DOHH2 (cell line): Measurements from ENCODE around the gene CD300LF.

Source experiments
- H3F3A ChIP-seq: fragments of 200-600 bp; sonication (generic), shearing (Covaris generic); 2 replicates; pipeline ENCODE4 v1.6.0; 2016; ENCODE audit warnings: antibody characterized with exemption, mild to moderate bottlenecking; ENCODE audit not compliant: control insufficient read depth, insufficient read depth
- H3K27ac ChIP-seq: fragments of 200-600 bp; sonication (generic); 2 replicates; pipeline ENCODE4 v1.5.1; 2014; ENCODE audit warnings: low read depth, mild to moderate bottlenecking, low read length, moderate library complexity
- H3K27me3 ChIP-seq: fragments of 200-600 bp; sonication (generic); 2 replicates; pipeline ENCODE4 v1.6.1; 2014; ENCODE audit warnings: mild to moderate bottlenecking, low read length, mixed read lengths; ENCODE audit not compliant: control insufficient read depth
- H3K36me3 ChIP-seq: fragments of 200-600 bp; sonication (generic); 2 replicates; pipeline ENCODE4 v1.6.1; 2014; ENCODE audit warnings: mild to moderate bottlenecking, low read length, moderate library complexity, mixed read lengths; ENCODE audit not compliant: control insufficient read depth
- H3K4me1 ChIP-seq: fragments of 200-600 bp; sonication (generic); 2 replicates; pipeline ENCODE4 v1.6.1; 2014; ENCODE audit warnings: mild to moderate bottlenecking, low read length, mixed read lengths; ENCODE audit not compliant: control insufficient read depth
- H3K4me2 ChIP-seq: fragments of 200-600 bp; sonication (generic); 2 replicates; pipeline ENCODE4 v1.6.0; 2014; ENCODE audit warnings: mild to moderate bottlenecking, low read length, moderate library complexity
- H3K4me3 ChIP-seq: fragments of 200-600 bp; sonication (generic); 2 replicates; pipeline ENCODE4 v1.5.1; 2014; ENCODE audit warnings: mild to moderate bottlenecking, low read length, mixed read lengths
- H3K79me2 ChIP-seq: fragments of 200-600 bp; sonication (generic); 2 replicates; pipeline ENCODE4 v1.6.1; 2014; ENCODE audit warnings: mild to moderate bottlenecking, low read length, mixed read lengths; ENCODE audit not compliant: control insufficient read depth
- H3K9me2 ChIP-seq: fragments of 200-600 bp; sonication (generic); replicated peaks from 2 replicates; pipeline ENCODE4 v1.6.1; 2014; ENCODE audit warnings: mild to moderate bottlenecking, low read length, mixed read lengths; ENCODE audit not compliant: control insufficient read depth
- H3K9me3 ChIP-seq: fragments of 200-600 bp; sonication (generic); 2 replicates; pipeline ENCODE4 v1.6.1; 2014; ENCODE audit warnings: antibody characterized with exemption, low read length, mixed read lengths; ENCODE audit not compliant: control insufficient read depth, insufficient read depth
- H4K20me1 ChIP-seq: fragments of 200-600 bp; sonication (generic); 2 replicates; pipeline ENCODE4 v1.6.0; 2014; ENCODE audit warnings: low read depth, mild to moderate bottlenecking, antibody characterized with exemption, low read length, moderate library complexity; ENCODE audit not compliant: control insufficient read depth, insufficient read depth
- EZH2phosphoT487 ChIP-seq: fragments of 200-600 bp; sonication (generic); IDR thresholded peaks from 2 replicates; pipeline ENCODE4 v1.6.1; 2017; ENCODE audit warnings: borderline replicate concordance, mild to moderate bottlenecking, antibody characterized with exemption, low read length, moderate library complexity, mixed read lengths
- TF ChIP-seq, protein P1 (sequence below): fragments of 200-600 bp; sonication (generic); IDR thresholded peaks from one replicate; pipeline ENCODE4 v1.5.1; 2014; ENCODE audit warnings: antibody characterized with exemption, mild to moderate bottlenecking, low read depth, low read length; ENCODE audit not compliant: poor library complexity, severe bottlenecking

Gene CD300LF

DNA sequence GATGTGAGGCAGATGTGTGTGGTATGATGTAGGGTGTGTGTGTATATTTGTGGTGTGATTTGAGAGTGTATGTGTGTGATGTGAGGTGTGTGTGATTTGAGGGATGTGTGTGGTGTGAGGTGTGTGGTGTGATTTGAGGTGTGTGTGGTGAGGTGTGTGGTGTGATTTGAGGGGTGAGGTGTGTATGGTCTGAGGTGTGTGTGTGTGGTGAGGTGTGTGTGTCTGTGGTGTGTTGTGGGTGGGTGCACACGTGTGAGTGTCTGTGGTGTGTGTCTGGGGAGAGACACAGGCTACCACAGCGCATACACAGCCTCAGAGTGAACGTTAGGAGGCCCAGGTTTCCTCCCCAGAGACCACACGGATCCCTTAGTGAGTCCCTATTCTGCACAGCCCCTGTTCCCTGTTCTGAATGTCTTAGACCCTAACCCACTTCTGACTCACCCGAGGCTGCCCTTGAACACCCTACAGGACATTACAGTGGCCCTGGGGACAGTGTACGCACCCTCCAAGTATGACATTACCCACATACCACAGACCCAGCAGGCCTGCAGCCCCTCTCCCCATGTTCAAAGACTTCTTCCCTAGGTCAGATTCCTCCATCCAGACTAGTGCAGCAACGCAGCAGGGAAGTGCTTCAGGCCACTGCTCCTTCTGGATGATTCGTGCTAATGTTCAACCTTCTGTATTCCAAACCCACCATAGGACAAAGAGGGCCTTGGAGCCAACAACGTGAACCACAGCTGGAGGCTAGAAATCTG is 20.8 kb upstream of the CD300LF start:
- Histone ChIP-seq H3K9me2 (no peaks in the 10 kb centered on the region), H3K27me3 (0 out of 2 replicates have a peak, but pooled peaks cover 6% of the 10 kb centered on the region), H3K9me3 (peaks cover 11% of the 10 kb centered on the region; the same call in 1 of the 2 replicates), H3K4me2 (no peak overlapping the region), H3K4me1 (peaks cover 30% of the 10 kb centered on the region), H3K27ac (no peak overlapping the region), H3K4me3 (no peak overlapping the region), H4K20me1 (no peaks in the 10 kb centered on the region), H3K36me3 (no peaks in the 10 kb centered on the region), H3F3A (peaks cover 6% of the 10 kb centered on the region), H3K79me2 (no peaks in the 10 kb centered on the region)
- TF ChIP-seq, protein P1, sequence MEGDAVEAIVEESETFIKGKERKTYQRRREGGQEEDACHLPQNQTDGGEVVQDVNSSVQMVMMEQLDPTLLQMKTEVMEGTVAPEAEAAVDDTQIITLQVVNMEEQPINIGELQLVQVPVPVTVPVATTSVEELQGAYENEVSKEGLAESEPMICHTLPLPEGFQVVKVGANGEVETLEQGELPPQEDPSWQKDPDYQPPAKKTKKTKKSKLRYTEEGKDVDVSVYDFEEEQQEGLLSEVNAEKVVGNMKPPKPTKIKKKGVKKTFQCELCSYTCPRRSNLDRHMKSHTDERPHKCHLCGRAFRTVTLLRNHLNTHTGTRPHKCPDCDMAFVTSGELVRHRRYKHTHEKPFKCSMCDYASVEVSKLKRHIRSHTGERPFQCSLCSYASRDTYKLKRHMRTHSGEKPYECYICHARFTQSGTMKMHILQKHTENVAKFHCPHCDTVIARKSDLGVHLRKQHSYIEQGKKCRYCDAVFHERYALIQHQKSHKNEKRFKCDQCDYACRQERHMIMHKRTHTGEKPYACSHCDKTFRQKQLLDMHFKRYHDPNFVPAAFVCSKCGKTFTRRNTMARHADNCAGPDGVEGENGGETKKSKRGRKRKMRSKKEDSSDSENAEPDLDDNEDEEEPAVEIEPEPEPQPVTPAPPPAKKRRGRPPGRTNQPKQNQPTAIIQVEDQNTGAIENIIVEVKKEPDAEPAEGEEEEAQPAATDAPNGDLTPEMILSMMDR, result no peak
- TF ChIP-seq EZH2phosphoT487, result no peak

DNA sequence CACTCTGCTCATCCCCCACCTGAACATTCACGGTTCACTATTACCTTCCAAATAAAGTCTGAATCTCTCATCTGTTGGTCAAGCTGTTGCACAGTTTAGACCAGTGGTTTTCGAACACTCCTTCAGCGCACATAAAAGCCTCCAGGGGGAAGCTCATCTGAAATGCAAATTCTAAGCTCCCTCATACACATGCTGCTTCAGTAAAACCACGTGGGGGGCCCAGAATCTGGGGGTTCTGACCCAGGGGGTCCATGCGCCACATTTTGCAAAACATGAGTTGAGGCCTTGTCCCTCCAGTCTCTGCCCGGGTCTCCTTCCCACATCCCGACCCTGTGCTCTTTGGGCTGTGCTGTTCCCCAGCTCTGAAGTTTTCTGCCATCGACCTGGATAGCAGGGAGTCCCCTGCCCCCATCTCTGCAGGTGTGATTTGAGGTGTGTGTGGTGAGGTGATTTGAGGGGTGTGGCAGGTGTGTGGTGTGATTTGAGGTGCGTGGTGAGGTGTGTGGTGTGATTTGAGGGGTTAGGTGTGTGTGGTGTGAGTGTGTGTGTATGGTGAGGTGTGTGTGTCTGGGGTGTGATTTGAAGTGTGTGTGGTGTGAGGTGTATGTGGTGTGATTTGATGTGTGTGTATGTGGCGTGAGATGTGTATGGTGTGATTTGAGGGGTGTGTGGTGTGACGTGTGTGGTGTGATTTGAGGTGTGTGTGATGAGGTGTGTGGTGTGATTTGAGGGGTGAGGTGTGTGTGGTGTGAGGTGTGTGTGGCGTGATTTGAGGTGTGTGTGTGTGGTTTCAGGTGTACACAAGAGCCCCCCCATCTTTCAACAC is 19.5 kb upstream of the CD300LF start:
- H3K36me3 ChIP-seq, result no peaks in the 10 kb centered on the region
- peaks cover 14% of the 10 kb centered on the region; the same call in 1 of the 2 replicates for H3K9me3 ChIP-seq
- TF ChIP-seq, protein P1, result no peak
- no peak for TF ChIP-seq EZH2phosphoT487

GRCh38 chr17:74731347-74731605 is 18.6 kb upstream of the CD300LF start:
- Histone ChIP-seq H3K36me3 (no peaks in the 10 kb centered on the region), H4K20me1 (no peaks in the 10 kb centered on the region), H3K79me2 (no peaks in the 10 kb centered on the region), H3K4me3 (no peak overlapping the region), H3K27ac (no peak overlapping the region), H3K9me2 (no peaks in the 10 kb centered on the region), H3K27me3 (0 out of 2 replicates have a peak, but pooled peaks cover 6% of the 10 kb centered on the region), H3F3A (peaks cover 9% of the 10 kb centered on the region), H3K4me2 (no peak overlapping the region), H3K4me1 (peaks cover 8% of the 10 kb centered on the region), H3K9me3 (peaks cover 14% of the 10 kb centered on the region; the same call in 1 of the 2 replicates)
- TF ChIP-seq EZH2phosphoT487, result no peak
- TF ChIP-seq, protein P1, result no peak

More for the DNA sequence above, 19.5 kb upstream of the CD300LF start:
- Histone ChIP-seq H3K4me3 (no peak overlapping the region), H3F3A (peaks cover 9% of the 10 kb centered on the region), H3K9me2 (no peaks in the 10 kb centered on the region), H3K27me3 (0 out of 2 replicates have a peak, but pooled peaks cover 6% of the 10 kb centered on the region), H3K27ac (no peak overlapping the region), H4K20me1 (no peaks in the 10 kb centered on the region), H3K79me2 (no peaks in the 10 kb centered on the region), H3K4me2 (no peak overlapping the region), H3K4me1 (peaks cover 17% of the 10 kb centered on the region)
